GM19035 (cell line): ENCODE measurements around the gene FANCM.
A peak's percentile ranks its signal among the peaks of the same experiment; 100 is the strongest.

ENCODE experiments used
- ATAC-seq: cut with Tn5 transposase; IDR thresholded peaks from one replicate; pipeline ENCODE4 v1.9.1; 2021; ENCODE audit not compliant: unreplicated experiment

Gene FANCM, protein sequence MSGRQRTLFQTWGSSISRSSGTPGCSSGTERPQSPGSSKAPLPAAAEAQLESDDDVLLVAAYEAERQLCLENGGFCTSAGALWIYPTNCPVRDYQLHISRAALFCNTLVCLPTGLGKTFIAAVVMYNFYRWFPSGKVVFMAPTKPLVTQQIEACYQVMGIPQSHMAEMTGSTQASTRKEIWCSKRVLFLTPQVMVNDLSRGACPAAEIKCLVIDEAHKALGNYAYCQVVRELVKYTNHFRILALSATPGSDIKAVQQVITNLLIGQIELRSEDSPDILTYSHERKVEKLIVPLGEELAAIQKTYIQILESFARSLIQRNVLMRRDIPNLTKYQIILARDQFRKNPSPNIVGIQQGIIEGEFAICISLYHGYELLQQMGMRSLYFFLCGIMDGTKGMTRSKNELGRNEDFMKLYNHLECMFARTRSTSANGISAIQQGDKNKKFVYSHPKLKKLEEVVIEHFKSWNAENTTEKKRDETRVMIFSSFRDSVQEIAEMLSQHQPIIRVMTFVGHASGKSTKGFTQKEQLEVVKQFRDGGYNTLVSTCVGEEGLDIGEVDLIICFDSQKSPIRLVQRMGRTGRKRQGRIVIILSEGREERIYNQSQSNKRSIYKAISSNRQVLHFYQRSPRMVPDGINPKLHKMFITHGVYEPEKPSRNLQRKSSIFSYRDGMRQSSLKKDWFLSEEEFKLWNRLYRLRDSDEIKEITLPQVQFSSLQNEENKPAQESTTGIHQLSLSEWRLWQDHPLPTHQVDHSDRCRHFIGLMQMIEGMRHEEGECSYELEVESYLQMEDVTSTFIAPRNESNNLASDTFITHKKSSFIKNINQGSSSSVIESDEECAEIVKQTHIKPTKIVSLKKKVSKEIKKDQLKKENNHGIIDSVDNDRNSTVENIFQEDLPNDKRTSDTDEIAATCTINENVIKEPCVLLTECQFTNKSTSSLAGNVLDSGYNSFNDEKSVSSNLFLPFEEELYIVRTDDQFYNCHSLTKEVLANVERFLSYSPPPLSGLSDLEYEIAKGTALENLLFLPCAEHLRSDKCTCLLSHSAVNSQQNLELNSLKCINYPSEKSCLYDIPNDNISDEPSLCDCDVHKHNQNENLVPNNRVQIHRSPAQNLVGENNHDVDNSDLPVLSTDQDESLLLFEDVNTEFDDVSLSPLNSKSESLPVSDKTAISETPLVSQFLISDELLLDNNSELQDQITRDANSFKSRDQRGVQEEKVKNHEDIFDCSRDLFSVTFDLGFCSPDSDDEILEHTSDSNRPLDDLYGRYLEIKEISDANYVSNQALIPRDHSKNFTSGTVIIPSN (N-terminal part only)

DNA sequence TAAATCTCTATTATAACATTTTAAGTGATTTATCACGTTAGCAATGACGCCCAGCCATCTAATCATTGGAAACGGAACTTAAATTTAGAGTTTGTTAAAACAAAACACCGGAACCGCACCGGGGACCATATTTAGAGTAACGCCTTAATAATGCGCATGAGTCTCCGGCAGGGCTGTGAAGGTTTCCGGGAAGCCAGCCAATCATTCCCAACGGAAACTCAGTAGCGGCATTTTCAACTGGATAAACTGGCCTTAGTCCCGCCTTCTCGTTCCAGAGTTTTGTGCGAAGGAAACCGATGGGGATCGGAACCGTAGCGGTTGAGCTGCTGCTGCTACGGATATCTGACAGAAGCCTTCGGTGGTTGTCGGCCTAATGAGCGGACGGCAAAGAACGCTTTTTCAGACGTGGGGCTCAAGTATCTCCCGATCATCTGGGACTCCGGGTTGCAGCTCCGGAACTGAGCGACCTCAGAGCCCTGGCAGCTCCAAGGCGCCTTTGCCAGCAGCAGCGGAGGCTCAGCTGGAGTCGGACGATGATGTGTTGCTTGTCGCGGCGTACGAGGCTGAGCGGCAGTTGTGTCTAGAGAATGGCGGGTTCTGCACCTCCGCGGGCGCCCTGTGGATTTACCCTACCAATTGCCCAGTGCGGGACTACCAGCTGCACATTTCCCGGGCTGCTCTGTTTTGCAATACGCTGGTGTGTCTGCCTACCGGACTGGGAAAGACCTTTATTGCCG, at the start of gene FANCM:
TSS of gene FANCM (plus strand) at position 272 of the 737 bp plus-strand sequence. CDS start at position 374, 102 bp downstream.
- ATAC-seq = peak; percentile 40

DNA sequence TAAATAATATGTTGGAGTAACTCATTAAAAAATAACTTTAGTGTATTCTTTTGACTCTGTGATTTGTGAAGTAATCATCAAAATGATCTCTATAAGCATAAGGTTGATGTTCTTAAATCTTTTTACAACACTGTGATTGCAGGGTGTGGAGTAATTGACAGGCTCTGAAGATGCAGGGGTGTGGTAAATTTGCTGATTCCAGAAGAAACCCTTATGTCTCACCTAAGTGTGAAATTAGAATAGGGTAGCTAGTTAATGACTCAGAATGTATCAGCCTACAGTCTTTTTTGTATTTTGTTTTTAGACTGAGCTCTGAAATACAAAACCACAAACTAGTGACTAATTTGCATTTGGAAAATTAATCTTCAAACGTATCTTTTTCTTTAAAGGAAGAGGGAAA, 45.9 kb upstream of the FANCM start:
- ATAC-seq = peak; percentile 80

DNA sequence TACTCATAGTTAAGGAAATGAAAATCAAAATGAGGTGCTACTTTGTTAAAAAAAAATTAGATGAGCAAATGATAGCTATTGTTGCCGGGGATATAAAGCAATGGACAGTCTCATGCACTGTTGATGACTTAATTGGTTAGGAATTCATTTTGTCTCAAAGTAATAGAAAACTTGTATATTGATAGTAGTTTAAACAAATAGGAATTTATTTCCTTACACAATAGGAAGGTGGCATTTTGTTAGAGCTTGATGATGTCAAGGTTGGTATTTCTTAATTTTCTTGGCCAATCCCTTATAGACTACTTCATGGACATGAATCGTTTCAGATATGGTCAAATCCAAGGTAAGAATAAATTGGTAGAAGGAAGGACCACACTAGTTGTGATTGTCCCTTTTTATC, 44.0 kb upstream of the FANCM start:
- ATAC-seq = no peak

DNA sequence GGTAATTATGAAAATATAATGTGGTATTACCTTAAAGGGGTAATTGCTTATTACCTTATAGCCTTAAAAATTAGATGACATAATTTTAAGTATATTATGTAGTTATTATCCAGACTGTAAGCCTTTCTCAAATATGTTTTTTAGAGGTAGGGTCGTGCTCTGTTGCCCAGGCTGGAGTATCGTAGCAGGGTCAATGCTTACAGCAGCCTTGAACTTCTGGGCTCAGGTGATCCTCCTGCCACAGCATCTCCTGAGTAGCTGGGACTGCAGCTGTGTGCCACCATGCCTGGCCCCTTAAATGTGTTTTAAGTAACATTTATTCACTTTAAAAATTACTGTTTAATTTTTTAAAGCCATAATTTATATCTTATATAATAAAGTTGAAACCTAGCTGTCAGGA, 41.5 kb upstream of the FANCM start:
- no peak for ATAC-seq

DNA sequence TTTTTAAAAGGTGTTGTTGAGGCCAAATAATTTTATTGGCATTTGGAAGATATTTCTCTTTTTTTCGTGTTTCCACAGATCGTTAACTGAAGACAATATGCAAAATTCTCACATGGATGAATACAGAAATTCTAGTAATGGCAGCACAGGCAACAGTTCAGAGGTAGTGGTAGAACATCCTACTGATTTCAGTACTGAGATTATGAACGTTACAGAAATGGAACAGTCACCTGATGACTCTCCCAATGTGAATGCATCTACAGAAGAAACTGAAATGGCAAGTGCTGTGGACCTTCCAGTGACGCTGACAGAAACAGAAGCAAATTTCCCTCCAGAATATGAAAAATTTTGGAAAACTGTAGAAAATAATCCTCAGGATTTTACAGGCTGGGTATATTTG, 40.6 kb upstream of the FANCM start:
- no peak for ATAC-seq

DNA sequence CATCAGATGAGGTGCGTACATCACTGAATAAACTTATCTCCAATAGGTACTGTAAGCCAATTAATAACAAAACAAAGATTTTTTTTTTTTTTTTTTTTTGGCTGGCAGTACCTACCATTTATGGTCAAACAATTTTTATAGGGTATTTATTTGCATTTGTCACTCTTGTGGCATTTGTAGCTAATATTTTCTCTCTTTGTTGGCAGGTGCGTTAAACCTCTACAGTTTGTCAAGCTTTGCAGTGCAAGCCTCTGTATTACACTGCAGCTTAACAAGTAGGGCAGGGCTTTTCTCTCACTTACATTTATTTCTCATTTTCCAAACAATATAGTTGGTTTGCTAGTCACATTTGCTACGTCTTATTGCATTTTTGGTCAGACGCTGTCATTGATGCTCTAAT, 39.5 kb upstream of the FANCM start:
- ATAC-seq = no peak

DNA sequence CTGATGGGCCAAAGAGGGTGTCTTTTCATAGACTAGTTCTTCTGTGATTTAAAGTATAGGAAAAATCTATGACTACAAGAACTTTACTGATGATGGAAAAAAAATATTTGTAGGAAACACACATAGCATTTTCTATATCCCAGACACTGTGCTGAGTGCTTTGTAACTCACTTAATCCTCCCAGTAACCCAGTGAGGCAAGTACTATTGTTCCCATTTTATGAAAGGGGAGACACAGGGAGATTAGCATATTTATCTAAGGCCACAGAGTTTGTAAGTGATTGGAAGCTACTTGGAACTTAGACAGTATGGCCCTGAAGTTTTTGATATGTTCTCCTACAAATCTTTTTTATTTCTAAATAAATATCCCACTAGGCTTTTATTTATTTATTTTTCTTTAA, 31.9 kb upstream of the FANCM start:
- no peak for ATAC-seq

DNA sequence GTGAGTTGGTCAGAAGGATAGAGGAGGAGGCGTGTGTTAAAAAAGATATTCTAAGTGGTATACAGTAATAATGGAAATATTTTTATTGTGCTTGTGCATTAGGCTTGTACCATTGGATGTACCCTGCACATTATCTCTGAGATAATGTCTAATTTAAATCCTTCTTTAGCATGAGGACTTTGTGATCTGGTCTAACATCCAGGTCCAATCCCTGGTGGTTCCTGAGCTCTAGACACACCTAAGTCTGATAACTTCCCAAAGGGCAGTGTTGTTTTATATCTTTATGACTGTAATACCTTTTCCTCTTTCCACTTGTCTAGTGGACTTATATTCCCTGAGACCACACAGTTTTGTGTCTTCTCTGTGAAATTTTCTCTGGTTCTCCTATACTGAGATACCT, 31.2 kb upstream of the FANCM start:
- ATAC-seq = no peak

DNA sequence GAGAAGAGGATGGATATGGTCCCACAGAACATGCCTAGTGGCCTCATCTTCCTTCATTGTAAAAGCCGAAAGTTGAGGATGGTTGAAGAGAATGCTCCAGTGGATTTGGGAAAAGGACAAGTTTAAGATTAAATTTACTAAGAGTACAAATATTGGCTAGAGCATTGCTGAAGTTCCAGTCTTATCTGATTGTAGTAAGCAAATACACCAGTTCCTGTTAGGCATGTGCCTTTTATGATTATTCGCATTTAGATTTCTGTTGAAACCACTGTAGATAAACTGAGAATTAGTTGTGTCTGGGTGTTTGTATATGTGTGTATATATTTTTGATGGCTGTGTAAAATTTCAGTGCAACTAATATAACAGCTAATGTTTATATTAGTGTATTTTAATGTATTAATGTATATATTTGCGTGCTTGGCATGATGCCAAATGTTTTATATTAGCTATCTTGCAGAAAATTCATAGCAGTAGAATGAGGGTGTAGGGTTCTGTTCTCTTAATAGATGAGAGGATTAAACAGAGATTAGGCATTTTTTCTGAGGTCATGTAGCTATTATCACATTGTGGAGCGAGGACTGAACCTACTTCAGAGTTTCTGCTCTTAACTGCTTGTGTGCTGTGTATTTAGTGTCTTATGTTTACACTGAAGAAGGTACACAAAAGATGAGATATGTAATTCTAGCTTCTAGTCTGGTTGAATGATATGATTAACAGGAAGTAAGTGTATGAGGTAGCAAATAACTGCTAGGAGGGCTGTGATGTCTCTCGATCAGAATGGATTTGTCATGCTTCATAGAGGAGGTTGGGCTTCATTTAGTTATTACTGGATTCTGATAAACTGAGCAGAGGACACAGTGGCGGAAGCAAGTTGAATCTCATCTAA, 22.6 kb upstream of the FANCM start:
- no peak for ATAC-seq

DNA sequence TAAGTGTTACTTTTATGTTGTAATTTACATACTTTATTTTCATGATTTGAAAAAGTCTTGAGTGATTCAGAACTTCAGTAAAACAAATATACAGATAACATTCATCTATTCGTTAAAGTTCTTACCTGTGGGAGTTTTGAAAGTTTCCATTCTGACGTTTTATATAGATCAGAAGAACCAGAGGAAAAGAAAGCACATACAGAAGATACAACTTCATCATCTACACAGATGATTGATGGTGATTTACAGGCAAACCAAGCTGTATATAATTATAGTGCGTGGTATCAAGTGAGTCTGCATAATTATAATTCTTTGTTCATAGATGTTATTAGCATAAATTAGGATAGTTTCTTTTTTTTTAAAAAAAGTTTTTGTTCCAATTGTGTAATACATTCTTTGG, 21.4 kb upstream of the FANCM start:
- ATAC-seq = no peak

DNA sequence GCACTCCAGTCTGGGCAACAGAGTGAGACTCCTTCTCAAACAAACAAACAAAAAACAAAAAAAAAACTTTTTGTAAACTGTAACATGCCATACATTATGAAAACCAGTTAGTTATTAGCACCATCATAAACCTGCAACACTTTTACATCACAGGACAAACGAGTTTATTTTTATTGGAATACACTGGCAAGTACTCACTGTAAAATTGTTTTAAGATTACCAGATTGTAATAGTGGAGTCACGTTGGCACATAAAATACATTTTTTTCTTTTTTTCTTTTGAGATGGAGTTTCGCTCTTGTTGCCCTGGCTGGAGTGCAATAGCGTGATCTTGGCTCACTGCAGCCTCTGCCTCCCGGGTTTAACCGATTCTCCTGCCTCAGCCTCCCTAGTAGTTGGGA, 17.1 kb upstream of the FANCM start:
- no peak for ATAC-seq

DNA sequence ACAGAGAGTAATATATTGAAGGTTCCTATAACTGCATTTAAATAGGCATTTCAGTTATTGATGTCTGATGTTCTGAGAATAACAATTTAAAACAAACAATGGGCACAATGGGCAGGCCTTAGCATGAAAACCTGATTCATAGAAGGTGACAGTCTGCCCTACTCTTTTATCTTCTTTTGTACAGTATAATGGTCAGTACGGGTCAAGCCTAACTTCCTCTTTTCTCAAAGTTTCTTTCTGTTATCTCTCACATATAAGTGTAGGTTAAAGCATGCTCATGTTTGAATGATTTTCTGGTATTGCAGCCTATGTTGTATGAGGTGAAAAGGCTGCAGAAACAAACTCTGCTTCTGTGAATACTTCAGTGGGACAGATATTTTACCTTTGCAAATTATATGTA, 15.6 kb upstream of the FANCM start:
- ATAC-seq = no peak

DNA sequence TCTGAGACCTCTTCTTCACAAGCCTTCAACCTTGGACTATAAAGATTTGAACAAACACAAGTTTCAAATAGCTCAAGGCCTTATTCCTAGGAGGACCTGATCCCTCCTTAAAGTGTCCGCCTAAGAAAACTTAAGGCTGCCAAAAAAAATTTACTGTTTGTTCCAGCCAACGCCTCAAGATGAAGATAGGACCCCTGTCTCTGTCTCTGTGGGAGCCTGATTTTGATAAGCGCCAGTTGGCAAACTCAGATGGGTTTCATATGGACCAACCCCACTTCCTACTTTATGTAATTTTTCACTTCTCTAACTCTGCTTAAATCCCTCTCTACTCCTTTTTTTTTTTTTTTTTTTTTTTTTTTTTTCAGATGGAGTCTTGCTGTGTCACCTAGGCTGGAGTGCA, 12.5 kb upstream of the FANCM start:
- no peak for ATAC-seq

DNA sequence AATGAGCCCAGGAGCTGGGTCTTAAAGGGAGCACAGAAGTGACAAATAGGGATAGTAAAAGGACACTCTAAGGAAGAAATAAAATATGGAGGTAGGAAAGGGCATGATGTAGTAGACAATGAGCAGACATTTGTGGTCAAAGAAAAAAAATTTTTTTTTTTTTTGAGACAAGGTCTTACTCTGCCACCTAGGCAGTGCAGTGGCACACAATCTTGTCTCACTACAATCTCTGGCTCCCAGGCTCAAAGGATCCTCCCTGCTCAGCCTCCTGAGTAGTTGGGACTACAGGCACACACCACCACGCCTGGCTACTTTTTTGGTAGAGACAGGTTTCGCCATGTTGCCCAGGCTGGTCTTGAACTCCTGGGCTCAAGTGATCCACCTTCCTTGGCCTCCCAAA, 10.0 kb upstream of the FANCM start:
- ATAC-seq = no peak

DNA sequence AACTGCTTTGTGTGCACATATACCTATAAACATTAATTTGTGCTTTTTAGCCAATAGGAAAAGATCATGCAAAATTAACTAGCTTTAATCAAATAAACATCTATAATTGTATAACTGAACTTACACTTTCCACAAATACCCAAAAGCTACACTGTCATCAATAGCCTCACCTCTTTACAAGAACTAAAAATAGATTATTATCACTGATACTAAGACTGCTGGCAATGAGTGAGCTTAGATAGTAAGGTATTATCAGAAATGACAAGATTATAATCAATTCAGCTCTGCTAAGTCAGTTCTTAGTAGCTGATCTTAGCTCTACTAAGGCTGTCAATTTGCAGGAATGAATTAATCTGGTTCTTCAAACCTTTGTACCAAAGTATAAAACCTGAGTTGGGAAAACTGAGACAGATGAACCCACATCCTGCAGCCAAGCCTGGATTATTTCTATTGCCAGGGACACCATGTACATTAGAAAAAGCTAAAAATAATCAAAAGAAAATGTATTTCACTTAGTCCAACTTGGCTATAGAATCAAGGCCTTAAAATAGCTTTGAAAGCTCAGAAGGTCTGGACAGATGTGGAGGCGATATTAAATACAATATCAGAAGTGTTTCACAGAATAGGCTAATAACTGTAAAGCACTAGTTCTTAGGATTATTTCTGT, 6.6 kb upstream of the FANCM start:
- no peak for ATAC-seq

DNA sequence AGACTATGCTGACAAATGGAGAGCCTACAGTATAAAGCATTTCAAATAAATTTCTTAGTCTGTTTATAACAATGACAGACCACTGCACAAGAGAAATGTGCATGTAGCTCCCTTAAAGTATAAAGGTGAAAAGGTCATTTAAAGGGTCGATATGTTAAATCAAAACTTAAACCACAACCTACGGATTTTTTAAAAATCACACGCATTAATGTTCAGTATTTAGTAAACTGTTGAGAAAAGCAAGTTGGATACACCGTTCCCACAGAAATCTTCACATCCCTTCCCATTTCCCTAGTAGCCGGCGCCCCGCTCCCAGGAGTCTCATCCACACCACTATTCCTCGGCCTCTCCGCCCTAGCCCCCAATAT, 2.1 kb upstream of the FANCM start:
- ATAC-seq = no peak

DNA sequence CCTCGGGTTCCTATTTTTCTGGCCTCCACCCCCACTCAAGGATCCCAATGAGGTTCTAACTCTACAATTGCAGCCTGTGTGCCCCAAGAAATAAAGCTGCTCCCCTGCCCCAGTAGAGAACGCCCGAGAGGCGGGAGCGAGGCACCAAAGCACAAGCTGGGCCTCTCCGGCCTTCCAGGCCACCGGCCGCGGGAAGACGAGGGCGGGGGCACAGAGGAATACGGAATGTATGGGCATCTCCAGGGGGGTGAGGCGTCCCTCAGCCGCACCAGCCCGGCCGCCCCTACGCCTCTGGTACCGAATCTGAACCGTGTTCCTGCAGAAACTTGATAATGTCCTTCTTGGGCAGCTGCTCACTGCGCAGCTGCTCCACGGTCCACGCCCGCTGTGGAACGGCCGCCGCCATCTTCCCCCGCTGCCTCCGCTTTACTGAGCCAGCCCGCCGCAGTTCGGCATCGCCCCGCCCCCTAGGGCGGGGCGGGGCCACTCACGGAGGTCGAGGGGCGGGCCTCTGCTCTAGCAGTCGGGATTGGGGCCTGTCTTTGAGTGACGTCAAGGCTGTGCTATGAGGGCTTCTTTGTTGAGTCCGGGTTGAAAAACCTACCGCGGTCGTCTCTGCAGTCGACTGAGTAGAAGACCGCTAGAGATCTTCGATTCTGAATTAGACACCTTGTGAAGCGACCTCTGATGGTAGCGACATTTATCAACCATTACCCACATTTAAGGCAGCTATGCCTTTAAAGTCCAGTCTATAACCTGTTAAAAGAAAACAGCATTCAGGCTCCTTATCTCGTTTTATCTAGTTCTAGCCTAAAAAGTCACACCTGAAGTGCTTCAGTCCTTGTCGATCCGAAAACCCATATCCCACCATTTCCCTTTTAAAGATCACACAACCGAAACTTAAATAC, 1.4 kb upstream of the FANCM start, which contains the start of gene FKBP3:
TSS of gene FKBP3 (minus strand) at position 431 of the 908 bp plus-strand sequence. CDS start at position 406, 25 bp downstream.
- peak; percentile 88 for ATAC-seq

DNA sequence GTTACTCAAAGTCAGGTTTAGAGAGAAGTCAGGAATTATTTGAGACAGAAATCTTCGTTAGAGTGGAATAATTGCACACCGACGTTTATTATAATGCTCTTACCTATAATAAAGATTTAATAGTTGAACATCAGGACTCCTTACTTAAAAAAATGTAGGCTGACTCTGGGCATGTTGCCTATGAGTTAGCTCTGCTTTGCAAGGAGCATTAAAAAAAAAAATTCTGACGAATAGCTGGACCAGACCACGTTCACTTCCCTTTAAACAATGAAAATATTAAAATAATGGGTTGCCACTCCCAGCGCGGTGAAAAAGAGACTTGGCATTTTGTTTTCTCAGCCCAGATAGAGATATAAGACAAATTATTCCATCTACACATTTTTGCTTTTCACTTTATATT, 574 bp upstream of the FANCM start:
- ATAC-seq = no peak
